Lung (tissue), 12 donors: ENCODE results near the gene CEMIP. TPM values are rescaled to one million over a fixed set of nuclear protein-coding genes. Genes with fewer than 3 reads are reported as not detected.

Experiments
- ATAC-seq: fragments of 200-7000 bp; cut with Tn5 transposase; one replicate; pipeline ENCODE4 v1.9.1; 2020; ENCODE audit warnings: moderate number of reproducible peaks; ENCODE audit not compliant: insufficient read depth, low FRiP score
- DNase-seq, 3 donors: peaks; one replicate each; pipeline ENCODE4 v3.0.0-alpha.2; 2013 to 2017
- H3K27ac ChIP-seq, 2 donors: one replicate each; pipeline ENCODE4 v1.5.1; 2013; ENCODE audit warnings: mild to moderate bottlenecking in 2 of 2, moderate library complexity in 2 of 2, control low read depth in 1 of 2, inconsistent platforms in 1 of 2, low read depth in 1 of 2, low read length in 1 of 2
- H3K27me3 ChIP-seq, 3 donors: one replicate each; pipeline ENCODE4 v1.5.1; 2013; ENCODE audit warnings: low read length in 2 of 3; ENCODE audit not compliant: control insufficient read depth in 3 of 3, insufficient read depth in 3 of 3
- H3K36me3 ChIP-seq, 4 donors: one replicate each; pipeline ENCODE4 v1.5.1; 2013; ENCODE audit warnings: low read length in 4 of 4, mild to moderate bottlenecking in 1 of 4, moderate library complexity in 1 of 4; ENCODE audit not compliant: control insufficient read depth in 4 of 4, insufficient read depth in 4 of 4
- H3K4me1 ChIP-seq, 5 donors: one replicate each; pipeline ENCODE4 v1.5.1; 2013; ENCODE audit warnings: low read length in 5 of 5, mild to moderate bottlenecking in 2 of 5, moderate library complexity in 1 of 5; ENCODE audit not compliant: control insufficient read depth in 5 of 5, insufficient read depth in 5 of 5
- H3K4me3 ChIP-seq: one replicate; pipeline ENCODE4 v1.5.1; 2013; ENCODE audit warnings: mild to moderate bottlenecking, control low read depth, moderate library complexity
- H3K9ac ChIP-seq, 2 donors: one replicate each; pipeline ENCODE4 v1.5.1; 2013; ENCODE audit warnings: low read length in 2 of 2, control low read depth in 1 of 2; ENCODE audit not compliant: insufficient read depth in 1 of 2
- H3K9me3 ChIP-seq, 4 donors: one replicate each; pipeline ENCODE4 v1.5.1; 2013; ENCODE audit warnings: low read length in 3 of 4, mild to moderate bottlenecking in 1 of 4, moderate library complexity in 1 of 4; ENCODE audit not compliant: control insufficient read depth in 4 of 4, insufficient read depth in 3 of 4
- CTCF ChIP-seq: IDR thresholded peaks from 2 replicates; pipeline ENCODE4 v1.5.1; 2012; ENCODE audit warnings: mild to moderate bottlenecking; ENCODE audit errors: control extremely low read depth, extremely low read depth
- WGBS, 2 donors: extraction: QIAGEN DNeasy Blood & Tissue Kit; methylation state at CpG; one replicate each; pipeline ENCODE4 v1.1.7; 2013; 5-methylcytosine and 5-hydroxymethylcytosine counted together
- polyA plus RNA-seq, 2 donors: library from polyadenylated mRNA; stranded (reverse); fragments of 200-250 nt; gene quantifications; one replicate each; pipeline ENCODE4 v1.2.1, GENCODE V29; 2013
- total RNA-seq, 2 donors: library from RNA; depleted of rRNA in 1 of 2; stranded (reverse); fragments of >200 nt in 1 of 2; gene quantifications; one replicate each; pipeline ENCODE4 v1.2.1, GENCODE V29; 2014 to 2021
- donor health status: control.
- donor health status: control.
- donor health status: Bipolar disorder and iron deficiency.
- donor health status: healthy.
- donor health status: DM: yes; HTN: yes; CAD: no.

Gene CEMIP
- total and polyA plus RNA-seq, 4 donors: 1.9 to 32.0 (median 3.9) TPM

DNA sequence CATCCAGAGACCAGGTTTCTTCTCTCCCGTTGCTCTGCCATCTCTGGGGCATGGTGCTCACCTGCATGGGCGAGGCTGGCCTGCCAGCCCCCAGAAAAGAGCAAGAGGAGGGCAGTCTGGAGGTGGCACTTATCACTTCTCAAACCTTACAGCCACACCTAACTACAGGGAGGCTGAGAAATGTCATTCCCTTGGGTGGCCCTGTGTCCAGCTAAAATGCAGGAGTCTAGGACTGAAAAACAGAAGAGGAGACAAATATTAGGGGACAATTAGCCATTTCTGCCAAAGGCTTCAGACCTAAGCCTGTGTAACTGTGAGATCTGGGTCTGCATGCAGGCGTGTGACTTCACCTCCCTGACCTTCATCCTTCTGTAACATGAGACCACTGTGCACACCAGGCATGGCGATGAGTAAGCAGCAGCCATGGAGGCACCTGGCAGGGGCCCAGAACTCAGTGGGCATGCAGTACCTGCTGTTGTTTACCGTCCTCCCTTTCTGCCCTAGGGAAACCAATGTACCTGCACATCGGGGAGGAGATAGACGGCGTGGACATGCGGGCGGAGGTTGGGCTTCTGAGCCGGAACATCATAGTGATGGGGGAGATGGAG, 127.1 kb downstream of the CEMIP start:
- no peak overlapping the region for H3K9ac ChIP-seq
- no peak overlapping the region for H3K4me3 ChIP-seq
- no peaks in the 10 kb centered on the region for H3K27me3 ChIP-seq
- no peak for TF ChIP-seq CTCF
- H3K9me3 ChIP-seq: peaks cover 0 to 3% (median 0%) of the 10 kb centered on the region in 4 donors
- ATAC-seq (no peak), DNase-seq (no peak)
- no peak overlapping the region for H3K27ac ChIP-seq
- WGBS, 2 donors: 92 to 96% methylated on average over 11 of the region's 11 CpGs
- H3K4me1 ChIP-seq: no peaks in the 10 kb centered on the region
- H3K36me3 ChIP-seq: peaks cover 2 to 23% (median 15%) of the 10 kb centered on the region in 4 donors

DNA sequence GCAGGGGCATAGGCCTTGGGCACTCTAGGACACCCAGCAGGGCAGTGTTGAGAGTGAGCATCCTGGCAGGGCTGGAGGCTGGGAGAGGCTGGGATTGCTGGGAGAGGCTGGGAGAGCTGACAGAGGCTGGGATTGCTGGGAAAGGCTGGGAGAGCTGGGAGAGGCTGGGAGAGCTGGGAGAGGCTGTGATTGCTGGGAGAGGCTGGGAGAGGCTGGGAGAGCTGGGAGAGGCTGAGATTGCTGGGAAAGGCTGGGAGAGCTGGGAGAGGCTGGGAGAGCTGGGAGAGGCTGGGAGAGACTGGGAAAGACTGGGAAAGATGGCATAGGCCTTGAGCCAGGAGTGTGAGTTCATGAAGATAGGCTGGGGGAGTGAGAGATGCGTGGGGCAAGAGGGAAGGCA, 132.7 kb downstream of the CEMIP start:
- TF ChIP-seq CTCF: no peak
- no peaks in the 10 kb centered on the region for H3K4me1 ChIP-seq
- ATAC-seq (no peak), DNase-seq (no peak)
- H3K4me3 ChIP-seq: no peak overlapping the region
- no peak overlapping the region for H3K27ac ChIP-seq
- 100% methylated on average over 1 of the region's 1 CpG for WGBS, 2 donors
- no peaks in the 10 kb centered on the region for H3K27me3 ChIP-seq
- H3K9ac ChIP-seq: no peak overlapping the region
- peaks cover 0 to 3% (median 0%) of the 10 kb centered on the region in 4 donors for H3K9me3 ChIP-seq
- H3K36me3 ChIP-seq: peaks cover 2 to 17% (median 13%) of the 10 kb centered on the region in 4 donors

DNA sequence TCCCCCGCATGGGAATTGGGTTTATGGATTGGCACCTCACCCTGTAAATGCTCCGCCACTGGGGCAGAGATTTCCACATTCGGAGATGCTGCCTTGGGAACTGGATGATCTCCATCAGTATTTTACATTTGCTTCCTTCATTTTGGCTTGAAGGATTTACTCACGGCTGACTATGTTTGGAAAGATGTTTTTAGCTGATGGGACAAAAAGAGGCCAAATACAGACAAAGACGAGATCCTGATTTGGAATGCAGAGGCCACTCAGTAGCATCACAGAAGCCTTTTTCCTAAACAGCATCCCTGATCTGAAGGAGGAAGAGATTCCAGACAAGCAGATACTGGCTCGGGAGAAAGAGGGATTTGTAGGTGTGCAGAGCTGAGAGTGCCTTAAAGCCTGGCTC, 133.5 kb downstream of the CEMIP start:
- no peak overlapping the region for H3K27ac ChIP-seq
- no peaks in the 10 kb centered on the region for H3K4me1 ChIP-seq
- H3K36me3 ChIP-seq: peaks cover 2 to 15% (median 13%) of the 10 kb centered on the region in 4 donors
- no peak overlapping the region for H3K4me3 ChIP-seq
- H3K9me3 ChIP-seq: peaks cover 0 to 3% (median 0%) of the 10 kb centered on the region in 4 donors
- DNase-seq: no peak
- H3K27me3 ChIP-seq: no peaks in the 10 kb centered on the region
- 96% methylated on average over 6 of the region's 6 CpGs for WGBS, 2 donors
- H3K9ac ChIP-seq: no peak overlapping the region
- no peak for ATAC-seq
- no peak for TF ChIP-seq CTCF

DNA sequence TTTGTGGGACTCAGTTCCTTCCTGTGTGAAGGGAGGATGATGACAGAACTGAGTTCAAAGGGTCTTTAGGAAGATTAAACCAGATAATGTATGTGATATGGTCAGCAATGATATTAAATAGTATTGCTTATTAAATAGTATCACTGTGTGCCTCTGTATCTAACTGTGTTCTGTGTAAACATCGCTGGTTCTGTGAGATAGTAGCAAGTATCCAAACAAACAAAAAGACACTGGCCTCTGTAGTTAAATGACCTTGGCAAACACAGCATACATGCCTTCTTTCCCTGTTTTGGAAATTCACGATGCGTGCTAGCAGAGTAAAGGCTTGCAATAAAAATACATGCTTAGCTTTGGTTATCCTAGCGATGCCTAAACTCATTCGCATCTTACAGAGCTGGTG, 134.4 kb downstream of the CEMIP start:
- no peak for TF ChIP-seq CTCF
- H3K9ac ChIP-seq: no peak overlapping the region
- no peaks in the 10 kb centered on the region for H3K27me3 ChIP-seq
- no peaks in the 10 kb centered on the region for H3K4me1 ChIP-seq
- peaks cover 2 to 15% (median 11%) of the 10 kb centered on the region in 4 donors for H3K36me3 ChIP-seq
- H3K9me3 ChIP-seq: peaks cover 0 to 3% (median 0%) of the 10 kb centered on the region in 4 donors
- no peak overlapping the region for H3K4me3 ChIP-seq
- WGBS, 2 donors: 90 to 93% methylated on average over 5 of the region's 5 CpGs
- no peak overlapping the region for H3K27ac ChIP-seq
- no peak for DNase-seq
- ATAC-seq: no peak
